Measurements from ENCODE around the gene AXIN1. TPM values are rescaled to one million over a fixed set of nuclear protein-coding genes. Genes with fewer than 3 reads are reported as not detected.

Gene AXIN1
- total and polyA plus RNA-seq, 2 of the 8 experiments (the other 6 are each of a cell fraction or from before 2014, with no cell fraction given): 12.5 to 41.9 TPM

DNA sequence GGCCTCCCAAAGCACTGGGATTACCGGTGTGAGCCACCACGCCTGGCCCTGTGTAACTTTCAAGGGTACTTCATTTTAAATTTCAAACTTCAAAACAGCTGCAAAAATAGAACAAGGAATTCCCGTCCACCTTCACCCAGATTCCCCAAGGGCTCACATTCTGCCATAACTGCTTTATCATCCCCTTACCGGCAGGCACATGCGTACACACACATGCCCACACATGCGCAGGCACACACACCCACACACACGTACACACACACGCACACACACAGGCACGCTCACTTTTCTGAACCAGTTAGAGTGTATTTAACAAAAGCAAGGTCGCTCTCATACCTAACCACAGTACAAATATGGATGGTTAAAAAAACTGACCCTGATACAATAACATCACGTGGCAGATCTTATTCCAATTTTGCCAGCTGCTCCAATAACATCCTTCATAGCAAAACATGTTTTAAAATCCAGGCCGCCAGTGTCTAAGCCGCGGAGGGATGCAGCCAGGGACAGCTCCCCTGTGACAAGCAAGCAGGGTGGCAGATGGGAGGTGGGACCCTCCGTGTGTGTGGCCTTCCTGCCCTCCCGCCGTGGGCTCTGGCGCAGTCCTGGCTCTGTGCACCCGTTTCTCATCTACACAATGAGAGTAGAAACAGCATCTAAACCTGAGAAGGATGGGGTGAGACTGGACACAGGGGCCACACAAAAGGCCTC lies 46.5 kb downstream of the AXIN1 start:
- H3K27ac ChIP-seq (ENCODE audit: low read depth, low read length): 0 out of 2 replicates have a peak overlapping the region, but pooled peaks have one; percentile 45
- no peak overlapping the region for H4K91ac ChIP-seq (replicated peaks; ENCODE audit: insufficient read length, low read length)
- ChIA-PET POLR2A (ENCODE audit: partially characterized antibody) (interaction anchor here (1.0 kb wide), 1 partner anchor 42 kb away, joined by 4 read pairs; no protein-coding TSS in a partner anchor), CTCF (ENCODE audit: partially characterized antibody) (interaction anchor here (0.7 to 6.0 kb wide), 4 partner anchors 9 to 39 kb away, joined by 3 to 46 read pairs (median 4); no protein-coding TSS in a partner anchor)
- no peak overlapping the region for H2BK5ac ChIP-seq (ENCODE audit: low read depth, low read length)
- no peak overlapping the region for H3K4me3 ChIP-seq (ENCODE audit: extremely low read depth in 1 of 4, insufficient read depth in 2 of 4, low read depth in 3 of 4, low read length in 4 of 4)
- H4K5ac ChIP-seq (ENCODE audit: insufficient read length, low read depth, low read length): no peak overlapping the region
- no peak overlapping the region for H3K4ac ChIP-seq (replicated peaks; ENCODE audit: insufficient read length, low read depth, low read length)
- H3K23ac ChIP-seq (ENCODE audit: insufficient read length): no peak overlapping the region
- H3K56ac ChIP-seq (replicated peaks; ENCODE audit: insufficient read length, low read depth, low read length): no peak overlapping the region
- H3K9me3 ChIP-seq (ENCODE audit: insufficient read depth in 2 of 2, low read depth in 1 of 2, low read length in 1 of 2): no peaks in the 10 kb centered on the region
- H3K9ac ChIP-seq (replicated peaks in 1 of 4; ENCODE audit: extremely low read depth in 1 of 4, low read depth in 3 of 4, low read length in 3 of 4): 0 out of 7 replicates have a peak overlapping the region, but pooled peaks of 1 of the 4 experiments have one; percentile 25
- FAIRE-seq (no peak), DNase-seq (ENCODE audit: low read depth in 1 of 2, low spot score in 2 of 2) (no peak)
- H3K27me3 ChIP-seq (replicated peaks in 1 of 4; ENCODE audit: control insufficient read depth in 3 of 4, extremely low read depth in 1 of 4, insufficient read depth in 3 of 4, low read length in 3 of 4): no peaks in the 10 kb centered on the region
- TF ChIP-seq BCL11A (IDR thresholded peaks at IDR 0.05; ENCODE audit: low read depth in 2 of 2, low read length in 2 of 2) (no peak), TCF12 (IDR thresholded peaks at IDR 0.05; ENCODE audit: low read depth, low read length) (no peak), SUZ12 (IDR thresholded peaks at IDR 0.05; ENCODE audit: low read length) (no peak), YY1 (IDR thresholded peaks at IDR 0.05; ENCODE audit: low read depth, low read length) (no peak), POU5F1 (IDR thresholded peaks at IDR 0.05; ENCODE audit: low read depth, low read length) (no peak)
- no peak overlapping the region for H2BK20ac ChIP-seq (ENCODE audit: low read length)
- H3K4me2 ChIP-seq (ENCODE audit: insufficient read depth in 1 of 2, low read depth in 2 of 2, low read length in 2 of 2): no peak overlapping the region
- peaks cover 0 to 21% (median 7%) of the 10 kb centered on the region in 4 experiments; a peak in 6 of 8 replicates for H3K36me3 ChIP-seq (ENCODE audit: control insufficient read depth in 2 of 4, insufficient read depth in 4 of 4, low read length in 3 of 4)
- no peak overlapping the region for H2BK120ac ChIP-seq (replicated peaks; ENCODE audit: low read depth, low read length)
- H3K79me1 ChIP-seq (ENCODE audit: low read depth, low read length): no peaks in the 10 kb centered on the region; the same call in 1 of the 2 replicates
- peaks cover 3 to 12% of the 10 kb centered on the region in 2 experiments for H4K20me1 ChIP-seq (replicated peaks in 1 of 2; ENCODE audit: control insufficient read depth in 1 of 2, insufficient read depth in 2 of 2, low read length in 2 of 2)
- no peak overlapping the region for H2BK15ac ChIP-seq (ENCODE audit: low read length)
- H3K79me2 ChIP-seq (ENCODE audit: control insufficient read depth in 1 of 2, insufficient read depth in 2 of 2, low read length in 2 of 2): no peaks in the 10 kb centered on the region
- H3K14ac ChIP-seq (ENCODE audit: insufficient read length): no peak overlapping the region
- H4K8ac ChIP-seq (ENCODE audit: extremely low read depth, insufficient read depth, low read length): no peak overlapping the region
- H2AFZ ChIP-seq (ENCODE audit: low read length): no peak overlapping the region
- H3K23me2 ChIP-seq (ENCODE audit: low read depth, low read length): 0 out of 2 replicates have a peak, but pooled peaks cover 2% of the 10 kb centered on the region
- no peak overlapping the region for H3K18ac ChIP-seq (ENCODE audit: extremely low read depth, low read length)
- no peak overlapping the region for H2AK5ac ChIP-seq (ENCODE audit: low read depth, low read length)
- 96% methylated on average over 19 of the region's 19 CpGs; no CpG with 5 or more reads in 1 of the 2 experiments for WGBS, 2 experiments (ENCODE audit: extremely low coverage in 1 of 2, insufficient coverage in 1 of 2, insufficient read length in 1 of 2, insufficient replicate concordance in 2 of 2, low coverage in 1 of 2, low lambda C conversion rate in 2 of 2, missing lambda C conversion rate in 1 of 2)
- H3K4me1 ChIP-seq (replicated peaks in 1 of 4; ENCODE audit: control insufficient read depth in 3 of 4, insufficient read depth in 4 of 4, low read length in 3 of 4): no peaks in the 10 kb centered on the region
- H2BK12ac ChIP-seq (ENCODE audit: low read depth, low read length): no peak overlapping the region
